Thyroid gland (tissue), 4 donors: ENCODE data around the gene SCAMP4.
"Not testable (repeated sequence)": the region's sequence is repeated elsewhere in the genome, so short reads cannot be mapped to it uniquely, and the experiment has no call there.

Experiments used
- POLR2A ChIP-seq, 2 donors: fragments of 450-650 bp; IDR thresholded peaks; one replicate each; pipeline ENCODE4 v1.6.1; 2017; ENCODE audit warnings: antibody characterized with exemption in 2 of 2, mild to moderate bottlenecking in 2 of 2, moderate library complexity in 1 of 2
- TF ChIP-seq, protein P1 (sequence below), 6 experiments: fragments of 200-600 bp in 3 of 6; fragments of 450-650 bp in 3 of 6; sonication (generic) in 3 of 6; IDR thresholded peaks; one replicate each; pipeline ENCODE4 v1.5.1; 2016 to 2019; ENCODE audit warnings: antibody characterized with exemption in 6 of 6, mild to moderate bottlenecking in 2 of 6, inconsistent platforms in 1 of 6, moderate library complexity in 1 of 6

DNA sequence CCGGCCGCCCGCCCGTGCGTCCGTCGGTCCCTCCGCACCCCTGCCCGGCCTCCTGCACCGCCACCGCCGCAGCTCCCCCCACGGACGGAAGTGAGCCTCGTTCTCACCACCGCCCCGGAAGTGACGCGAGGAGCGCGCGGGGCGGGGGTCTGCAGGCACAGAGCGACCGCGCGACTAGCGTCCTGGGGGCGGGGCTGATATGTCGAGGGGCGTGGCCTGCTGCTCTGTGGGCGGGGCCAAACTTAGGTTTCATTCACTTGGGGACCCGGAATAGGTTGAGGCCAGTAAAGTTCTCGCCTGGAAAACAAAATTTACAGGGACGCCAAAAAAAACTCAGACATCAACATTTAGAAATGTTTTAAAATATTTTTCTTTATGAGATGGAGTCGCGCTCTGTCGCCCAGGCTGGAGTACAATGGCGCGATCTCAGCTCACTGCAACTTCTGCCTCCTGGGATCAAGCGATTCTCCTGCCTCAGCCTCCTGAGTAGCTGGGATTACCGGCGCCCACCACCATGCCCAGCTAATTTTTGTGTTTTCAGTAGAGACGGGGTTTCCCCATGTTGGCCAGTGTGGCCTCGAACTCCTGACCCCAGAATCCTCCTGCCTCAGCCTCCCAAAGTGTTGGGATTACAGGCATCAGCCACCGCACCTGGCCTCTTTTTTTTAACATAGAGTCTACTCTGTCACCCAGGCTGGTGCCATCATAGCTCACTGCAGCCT is 19.6 kb upstream of the SCAMP4 start, which contains the start of gene ABHD17A:
- TF ChIP-seq, protein P1, sequence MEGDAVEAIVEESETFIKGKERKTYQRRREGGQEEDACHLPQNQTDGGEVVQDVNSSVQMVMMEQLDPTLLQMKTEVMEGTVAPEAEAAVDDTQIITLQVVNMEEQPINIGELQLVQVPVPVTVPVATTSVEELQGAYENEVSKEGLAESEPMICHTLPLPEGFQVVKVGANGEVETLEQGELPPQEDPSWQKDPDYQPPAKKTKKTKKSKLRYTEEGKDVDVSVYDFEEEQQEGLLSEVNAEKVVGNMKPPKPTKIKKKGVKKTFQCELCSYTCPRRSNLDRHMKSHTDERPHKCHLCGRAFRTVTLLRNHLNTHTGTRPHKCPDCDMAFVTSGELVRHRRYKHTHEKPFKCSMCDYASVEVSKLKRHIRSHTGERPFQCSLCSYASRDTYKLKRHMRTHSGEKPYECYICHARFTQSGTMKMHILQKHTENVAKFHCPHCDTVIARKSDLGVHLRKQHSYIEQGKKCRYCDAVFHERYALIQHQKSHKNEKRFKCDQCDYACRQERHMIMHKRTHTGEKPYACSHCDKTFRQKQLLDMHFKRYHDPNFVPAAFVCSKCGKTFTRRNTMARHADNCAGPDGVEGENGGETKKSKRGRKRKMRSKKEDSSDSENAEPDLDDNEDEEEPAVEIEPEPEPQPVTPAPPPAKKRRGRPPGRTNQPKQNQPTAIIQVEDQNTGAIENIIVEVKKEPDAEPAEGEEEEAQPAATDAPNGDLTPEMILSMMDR (IDR thresholded peaks at IDR 0.05) = not testable (repeated sequence)
- TF ChIP-seq POLR2A (IDR thresholded peaks at IDR 0.05) = peak in 1 of 2 donors; percentile 82
